ENCODE results near the gene APOBEC3H. TPM values are rescaled to one million over a fixed set of nuclear protein-coding genes. Genes with fewer than 3 reads are reported as not detected.

APOBEC3H gene
- total RNA-seq, 2 donors from 2014 or later = not detected

GRCh38 chr22:39081598-39081997 lies 15.4 kb upstream of the APOBEC3H start:
- Histone ChIP-seq H3K27ac (no peak overlapping the region), H3K4me1 (peaks cover 9% of the 10 kb centered on the region), H3K4me3 (no peak overlapping the region), H3K36me3 (replicated peaks in 1 of 2; ENCODE audit: insufficient read depth in 1 of 2, low read depth in 2 of 2) (no peaks in the 10 kb centered on the region), H3K27me3 (no peaks in the 10 kb centered on the region), H3K9me3 (no peaks in the 10 kb centered on the region)
- TF ChIP-seq POLR2A (IDR thresholded peaks at IDR 0.05) (no peak), CTCF (IDR thresholded peaks at IDR 0.05) (no peak)
- intact Hi-C loops (cut with DNase I) = no loop called here
- no peak for DNase-seq
- ATAC-seq = no peak
- WGBS, 2 donors = 71 to 72% methylated on average over 8 of the region's 8 CpGs

- Histone ChIP-seq H3K27ac (no peak overlapping the region), H3K9me3 (no peaks in the 10 kb centered on the region), H3K36me3 (replicated peaks in 1 of 2; ENCODE audit: insufficient read depth in 1 of 2, low read depth in 2 of 2) (no peaks in the 10 kb centered on the region), H3K27me3 (no peaks in the 10 kb centered on the region), H3K4me3 (no peak overlapping the region), H3K4me1 (no peaks in the 10 kb centered on the region)
- no peak for TF ChIP-seq POLR2A (IDR thresholded peaks at IDR 0.05)
- no peak for TF ChIP-seq CTCF (IDR thresholded peaks at IDR 0.05)
- WGBS, 2 donors = 72 to 77% methylated on average over 10 to 12 of the region's 14 CpGs
- intact Hi-C loops (cut with DNase I) = no loop called here
- ATAC-seq (no peak), DNase-seq (no peak)
These were observed 13.6 kb upstream of the APOBEC3H start for GRCh38 chr22:39083212-39084165.

GRCh38 chr22:39084666-39085065 lies 12.4 kb upstream of the APOBEC3H start:
- no peak overlapping the region for H3K27ac ChIP-seq
- no peak overlapping the region for H3K4me3 ChIP-seq
- ATAC-seq = no peak
- TF ChIP-seq CTCF (IDR thresholded peaks at IDR 0.05) (no peak), POLR2A (IDR thresholded peaks at IDR 0.05) (no peak)
- intact Hi-C loops (cut with DNase I) = no loop called here
- no peaks in the 10 kb centered on the region for H3K9me3 ChIP-seq
- WGBS, 2 donors = 78 to 89% methylated on average over 4 to 8 of the region's 8 CpGs
- DNase-seq = no peak
- no peaks in the 10 kb centered on the region for H3K4me1 ChIP-seq
- no peaks in the 10 kb centered on the region for H3K36me3 ChIP-seq (replicated peaks in 1 of 2; ENCODE audit: insufficient read depth in 1 of 2, low read depth in 2 of 2)
- H3K27me3 ChIP-seq = no peaks in the 10 kb centered on the region

- Histone ChIP-seq H3K27me3 (no peaks in the 10 kb centered on the region), H3K4me1 (no peaks in the 10 kb centered on the region), H3K4me3 (no peak overlapping the region), H3K9me3 (no peaks in the 10 kb centered on the region), H3K36me3 (replicated peaks in 1 of 2; ENCODE audit: insufficient read depth in 1 of 2, low read depth in 2 of 2) (no peaks in the 10 kb centered on the region), H3K27ac (no peak overlapping the region)
- no peak for TF ChIP-seq POLR2A (IDR thresholded peaks at IDR 0.05)
- no peak for TF ChIP-seq CTCF (IDR thresholded peaks at IDR 0.05)
- DNase-seq (no peak), ATAC-seq (no peak)
- WGBS, 2 donors = 78 to 90% methylated on average over 4 to 5 of the region's 6 CpGs
- intact Hi-C loops (cut with DNase I) = no loop called here
These were observed 9.9 kb upstream of the APOBEC3H start for GRCh38 chr22:39087098-39087497.
